Right lung (tissue), 10 donors: ENCODE results near the gene SIGLEC5. TPM values are rescaled to one million over a fixed set of nuclear protein-coding genes. Genes with fewer than 3 reads are reported as not detected.
"Not testable (repeated sequence)": the region's sequence is repeated elsewhere in the genome, so short reads cannot be mapped to it uniquely, and the experiment has no call there.

ENCODE experiments used
- DNase-seq, 2 donors: peaks; one replicate each; pipeline ENCODE4 v3.0.0-alpha.2; 2013
- long read RNA-seq, 8 donors: transcript quantifications; one replicate each; lab custom pipeline, GENCODE V29; 2026
- polyA plus RNA-seq, 5 donors: library from polyadenylated mRNA; unstranded; fragments of 120-200 nt; gene quantifications; one replicate each; pipeline versions ENCODE4 v1.2.1 to v1.2.3, GENCODE V29; 2013; ENCODE audit warnings: inconsistent platforms in 1 of 5, low replicate concordance in 1 of 5; ENCODE audit not compliant: insufficient read length in 5 of 5, insufficient read depth in 1 of 5

Gene SIGLEC5, protein sequence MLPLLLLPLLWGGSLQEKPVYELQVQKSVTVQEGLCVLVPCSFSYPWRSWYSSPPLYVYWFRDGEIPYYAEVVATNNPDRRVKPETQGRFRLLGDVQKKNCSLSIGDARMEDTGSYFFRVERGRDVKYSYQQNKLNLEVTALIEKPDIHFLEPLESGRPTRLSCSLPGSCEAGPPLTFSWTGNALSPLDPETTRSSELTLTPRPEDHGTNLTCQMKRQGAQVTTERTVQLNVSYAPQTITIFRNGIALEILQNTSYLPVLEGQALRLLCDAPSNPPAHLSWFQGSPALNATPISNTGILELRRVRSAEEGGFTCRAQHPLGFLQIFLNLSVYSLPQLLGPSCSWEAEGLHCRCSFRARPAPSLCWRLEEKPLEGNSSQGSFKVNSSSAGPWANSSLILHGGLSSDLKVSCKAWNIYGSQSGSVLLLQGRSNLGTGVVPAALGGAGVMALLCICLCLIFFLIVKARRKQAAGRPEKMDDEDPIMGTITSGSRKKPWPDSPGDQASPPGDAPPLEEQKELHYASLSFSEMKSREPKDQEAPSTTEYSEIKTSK
- polyA plus RNA-seq: 1 to 10 TPM in 1 of 5 donors, under 1 TPM in 3, not detected in 1; 0.31 to 1.2 (median 0.50) TPM
- long read RNA-seq, donor 1: 0 reads
- long read RNA-seq, donor 2: 0 reads
- long read RNA-seq, donor 3: 0 reads
- long read RNA-seq, donor 4: 0 reads
- long read RNA-seq, donor 5: 0 reads
- long read RNA-seq, donor 6: 0 reads
- long read RNA-seq, donor 7: 0 reads
- long read RNA-seq, donor 8: 0 reads

DNA sequence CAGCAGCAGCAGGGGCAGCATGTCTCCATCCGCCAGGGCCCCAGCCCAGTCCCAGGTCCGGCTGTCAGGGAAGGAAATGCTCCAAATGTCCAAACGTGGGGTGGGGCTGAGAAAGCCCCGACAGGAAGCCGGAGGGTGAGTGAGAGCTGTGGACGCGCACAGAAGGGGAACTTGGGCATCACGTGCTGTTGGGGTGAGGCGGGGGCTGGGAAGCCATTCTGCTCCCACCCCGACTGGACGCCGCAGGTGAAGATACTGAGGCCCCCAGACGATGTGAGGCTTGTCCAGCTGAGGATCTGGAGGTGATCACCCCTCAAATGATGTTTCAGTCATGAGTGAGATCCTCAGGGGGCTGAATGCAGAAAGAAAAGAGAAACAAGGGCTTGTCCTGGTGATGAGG, at the start of gene SIGLEC5:
TSS of gene SIGLEC5 (minus strand) at position 87 of the 400 bp plus-strand sequence. CDS start at position 21, 66 bp downstream.
- DNase-seq: not testable (repeated sequence)

DNA sequence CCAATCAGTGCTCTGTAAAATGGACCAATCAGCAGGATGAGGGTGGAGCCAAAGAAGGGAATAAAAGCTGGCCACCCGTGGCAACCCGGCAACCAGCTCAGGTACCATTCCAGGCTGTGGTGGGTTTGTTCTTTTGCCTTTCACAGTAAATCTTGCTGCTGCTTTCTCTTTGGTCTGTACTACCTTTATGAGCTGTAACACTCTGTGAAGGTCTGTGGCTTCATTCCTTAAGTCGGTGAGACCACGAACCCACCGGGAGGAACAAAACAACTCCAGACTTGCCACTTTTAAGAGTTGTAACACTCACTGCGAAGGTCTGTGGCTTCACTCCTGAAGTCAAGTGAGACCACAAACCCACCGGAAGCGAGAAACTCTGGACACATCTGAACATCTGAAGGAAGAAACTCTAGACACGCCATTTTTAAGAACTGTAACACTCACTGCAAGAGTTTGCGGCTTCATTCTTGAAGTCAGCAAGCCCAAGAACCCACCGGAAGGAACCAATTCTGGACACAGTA, 46.4 kb upstream of the SIGLEC5 start:
- DNase-seq: no peak

DNA sequence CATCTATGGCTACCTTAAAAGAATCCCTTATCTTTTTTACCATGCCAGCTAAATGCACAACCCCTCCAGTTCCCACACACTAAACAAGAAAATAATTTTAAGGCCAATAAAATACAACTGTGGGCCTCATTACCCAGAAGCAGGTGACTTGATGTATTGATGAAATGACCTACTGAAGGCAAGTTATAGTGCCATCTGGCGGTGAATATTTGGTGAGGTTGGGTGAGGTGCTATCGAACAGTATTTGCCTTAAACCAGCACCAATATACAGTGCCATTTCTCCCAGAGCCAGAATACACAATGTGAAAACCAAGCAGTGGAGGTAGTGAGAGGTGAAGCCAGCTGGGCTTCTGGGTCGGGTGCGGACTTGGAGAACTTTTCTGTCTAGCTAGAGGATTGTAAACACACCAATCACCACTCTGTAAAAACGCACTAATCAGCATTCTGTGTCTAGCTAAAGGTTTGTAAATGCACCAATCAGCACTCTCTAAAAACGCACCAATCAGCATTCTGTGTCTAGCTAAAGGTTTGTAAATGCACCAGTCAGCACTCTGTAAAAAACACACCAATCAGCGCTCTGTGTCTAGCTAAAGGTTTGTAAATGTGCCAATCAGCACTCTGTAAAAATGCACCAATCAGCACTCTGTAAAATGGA, 45.8 kb upstream of the SIGLEC5 start:
- DNase-seq: not testable (repeated sequence)

DNA sequence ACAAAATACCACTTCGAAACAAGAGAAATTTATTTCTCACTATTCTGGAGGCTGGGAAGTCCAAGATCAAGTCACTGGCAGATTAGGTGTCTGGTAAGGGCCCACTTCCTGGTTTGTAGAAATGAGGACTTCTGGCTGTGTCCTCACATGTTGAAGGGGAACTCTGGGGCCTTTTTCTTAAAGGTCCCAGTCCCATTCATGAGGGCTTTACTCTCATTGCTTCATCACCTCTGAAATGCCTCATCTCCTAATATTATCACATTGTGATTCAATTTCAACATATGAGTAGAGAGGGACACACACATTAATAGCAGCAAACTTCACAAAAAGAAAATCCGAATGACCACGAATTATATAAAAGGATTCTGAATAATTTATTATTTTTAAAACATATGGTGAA, 38.0 kb upstream of the SIGLEC5 start:
- no peak for DNase-seq

DNA sequence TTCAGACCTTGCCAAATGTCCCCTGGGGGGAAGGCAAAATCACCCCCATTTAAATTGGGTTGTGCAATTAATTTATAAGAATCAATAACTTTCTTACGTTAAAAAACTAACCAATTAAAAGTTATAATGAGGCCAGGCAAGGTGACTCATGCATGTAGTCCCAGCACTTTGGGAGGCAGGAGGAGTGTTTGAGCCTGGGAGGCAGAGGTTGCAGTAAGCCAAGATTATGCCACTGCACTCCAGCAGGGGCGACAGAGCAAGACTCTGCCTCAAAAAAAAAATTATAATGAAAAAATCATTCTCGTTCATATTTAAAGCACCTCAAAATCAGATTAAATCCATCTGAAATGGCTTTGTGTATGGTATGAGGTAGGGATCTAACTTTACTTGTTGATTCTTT, 34.8 kb upstream of the SIGLEC5 start:
- DNase-seq: no peak

DNA sequence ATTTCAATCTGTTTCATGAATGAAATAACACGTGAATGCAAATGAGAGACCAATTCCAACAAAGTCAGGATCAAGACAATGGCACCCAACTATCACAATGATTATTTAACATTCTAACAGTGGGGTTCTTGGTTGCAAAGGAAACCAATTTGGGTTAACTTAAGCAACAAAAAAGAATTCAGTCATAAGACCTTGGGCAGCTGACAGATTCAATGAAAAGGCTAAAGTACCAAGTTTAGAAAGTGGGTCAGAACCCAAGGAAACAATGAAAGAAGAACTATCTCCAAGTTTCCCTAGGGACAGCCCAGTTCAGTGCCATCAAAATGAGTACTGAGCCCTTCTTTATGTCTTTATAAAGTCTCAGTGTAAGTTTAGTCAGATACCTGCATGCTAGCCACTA, 33.9 kb upstream of the SIGLEC5 start:
- DNase-seq: no peak

DNA sequence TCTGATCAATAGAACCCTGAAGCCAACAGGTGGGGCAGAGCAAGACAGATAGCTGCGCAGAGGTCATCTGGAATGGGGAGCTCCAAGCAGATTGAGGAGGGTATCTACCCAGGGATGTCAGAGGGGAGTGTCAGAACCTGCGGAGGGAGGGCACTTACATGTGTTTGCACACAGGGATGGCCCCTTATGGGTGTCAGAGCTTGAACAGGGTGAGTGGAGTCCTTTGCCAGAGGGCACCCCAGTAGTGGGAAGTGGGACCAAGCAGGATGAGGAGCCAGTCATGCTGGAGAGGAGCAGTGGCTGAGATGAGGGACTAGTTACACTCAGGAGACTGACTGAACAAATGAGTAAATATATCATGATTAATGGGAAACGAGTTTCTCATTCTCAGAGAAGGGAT, 33.4 kb upstream of the SIGLEC5 start:
- no peak for DNase-seq

DNA sequence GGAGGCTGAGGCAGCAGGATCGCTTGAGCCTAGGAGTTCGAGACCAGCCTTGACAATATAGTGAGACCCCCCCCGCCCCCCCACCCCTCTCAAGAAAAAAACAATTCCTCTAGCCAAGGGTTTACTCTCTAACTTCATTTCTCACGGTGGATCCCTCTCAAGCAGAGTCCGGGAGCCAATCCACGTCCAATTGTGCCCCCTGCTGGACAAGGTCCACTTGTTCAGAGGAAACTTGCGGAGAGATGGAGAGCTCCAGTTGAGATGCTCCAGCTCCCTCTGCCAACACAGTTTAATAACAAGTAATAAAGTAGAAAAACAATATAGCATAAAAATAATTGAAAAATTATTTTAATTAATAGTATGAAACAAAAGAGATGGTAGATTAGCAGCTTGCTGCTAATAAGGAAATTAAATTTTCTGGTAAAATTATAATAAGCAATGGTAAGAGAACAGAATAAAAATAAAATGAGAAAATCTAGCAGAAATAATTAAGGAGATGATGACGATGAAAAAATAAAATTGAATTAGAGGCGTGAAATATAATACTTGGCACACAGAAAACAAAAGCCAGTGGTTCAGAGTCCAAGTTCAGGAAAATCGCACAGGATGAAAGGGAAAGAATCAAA, 30.9 kb upstream of the SIGLEC5 start:
- peak; percentile 44 to 64 for DNase-seq

DNA sequence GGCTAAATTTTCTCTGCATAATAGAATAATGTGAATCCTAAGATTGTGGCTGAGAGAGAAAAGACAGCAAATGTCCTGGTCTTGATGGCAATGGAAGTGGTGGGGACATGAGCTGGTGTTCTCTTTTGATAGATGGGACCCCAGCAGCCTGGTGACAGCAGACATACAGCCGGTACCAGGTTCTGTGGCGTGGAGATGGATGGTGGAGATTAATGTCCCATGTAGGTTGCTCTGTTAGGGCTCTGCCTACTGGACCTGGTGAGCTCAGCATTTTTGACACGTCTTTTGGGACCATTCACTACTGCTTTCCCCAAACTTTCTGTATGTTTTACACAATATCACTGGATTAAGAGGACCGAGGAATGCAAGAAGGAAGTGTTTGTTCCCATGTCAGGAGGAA, 24.6 kb upstream of the SIGLEC5 start:
- DNase-seq: no peak

DNA sequence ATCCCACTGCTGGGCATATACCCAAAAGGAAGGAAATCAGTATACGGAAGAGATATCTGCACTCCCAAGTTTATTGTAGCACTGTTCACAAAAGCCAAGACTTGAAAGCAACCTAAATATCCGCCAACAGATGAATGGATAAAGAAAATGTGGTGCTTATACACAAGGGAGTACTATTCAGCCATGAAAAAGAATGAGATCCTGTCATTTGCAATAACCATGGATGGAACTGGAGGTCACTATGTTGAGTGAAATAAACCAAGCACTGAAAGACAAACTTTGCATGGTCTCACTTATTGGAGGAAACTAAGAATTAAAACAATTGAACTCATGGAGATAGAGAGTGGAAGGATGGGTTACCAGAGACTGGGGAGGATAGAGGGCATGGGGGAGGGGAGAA, 23.0 kb upstream of the SIGLEC5 start:
- no peak for DNase-seq

DNA sequence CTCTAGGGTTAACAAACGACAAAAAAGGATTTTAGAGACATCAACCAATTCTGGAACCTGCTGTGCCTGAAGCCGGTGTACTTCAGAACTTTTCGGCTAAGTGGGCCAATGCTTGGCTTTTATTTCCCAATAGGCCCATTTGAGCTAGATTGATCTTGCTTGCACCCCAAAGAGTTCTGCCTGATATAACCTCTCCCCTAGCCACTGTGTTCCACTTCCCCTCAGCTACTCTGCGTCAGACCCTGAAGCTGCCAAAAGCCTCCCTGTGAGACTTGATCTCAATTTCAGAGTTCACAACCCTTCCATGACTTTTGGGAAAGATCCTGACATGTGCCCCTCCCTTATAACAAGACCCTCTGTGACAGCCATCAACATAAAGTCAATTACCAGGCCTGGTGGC, 22.1 kb upstream of the SIGLEC5 start:
- no peak for DNase-seq

DNA sequence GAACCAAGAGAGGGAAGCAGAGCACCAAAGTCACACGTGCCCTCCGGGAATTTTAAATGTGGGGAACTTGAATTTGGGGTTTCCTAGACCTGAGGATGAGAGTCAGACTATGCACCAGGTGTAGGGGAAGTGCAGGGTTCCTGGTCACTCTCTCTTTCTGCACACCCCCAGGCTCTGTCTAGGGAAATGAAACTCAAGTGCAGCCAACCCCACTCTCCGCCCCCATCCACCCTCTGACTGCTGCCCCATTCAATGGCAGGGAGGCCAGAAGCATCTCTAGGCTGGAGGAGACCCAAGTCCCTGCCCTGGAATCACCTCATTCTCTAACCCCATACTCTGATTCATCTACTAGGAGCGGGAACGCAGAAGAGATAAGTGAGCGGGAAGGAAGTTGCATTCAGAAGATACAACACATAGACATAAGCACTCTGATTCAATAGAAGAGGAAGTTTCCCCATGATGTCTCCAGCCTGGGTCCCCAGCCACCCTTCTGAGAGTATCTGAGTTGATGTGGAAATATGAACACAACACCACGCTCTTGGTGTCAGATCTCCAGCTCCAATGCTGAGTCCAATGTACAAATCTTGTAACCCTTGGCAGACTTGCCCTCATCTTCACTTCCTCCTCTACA, 21.1 kb upstream of the SIGLEC5 start:
- DNase-seq: no peak

DNA sequence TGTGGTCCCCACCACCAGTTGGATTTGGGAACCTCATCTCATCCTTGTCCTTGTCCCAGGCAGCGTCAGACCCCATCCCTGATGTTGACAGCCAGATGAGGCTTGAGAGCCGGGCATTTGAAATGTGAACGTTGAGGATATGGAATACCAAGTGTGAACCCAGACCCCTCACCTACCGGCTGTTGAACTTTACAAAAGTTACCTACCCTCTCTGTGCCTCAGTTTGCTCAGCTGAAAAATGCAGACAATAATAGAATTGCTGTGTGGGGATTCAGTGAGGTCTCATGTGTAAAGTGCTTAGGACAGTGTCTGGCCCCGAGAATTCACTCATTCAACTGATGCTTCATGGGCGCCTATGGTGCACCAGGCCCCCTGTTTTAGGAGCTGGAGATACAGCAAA, 17.1 kb upstream of the SIGLEC5 start:
- no peak for DNase-seq

DNA sequence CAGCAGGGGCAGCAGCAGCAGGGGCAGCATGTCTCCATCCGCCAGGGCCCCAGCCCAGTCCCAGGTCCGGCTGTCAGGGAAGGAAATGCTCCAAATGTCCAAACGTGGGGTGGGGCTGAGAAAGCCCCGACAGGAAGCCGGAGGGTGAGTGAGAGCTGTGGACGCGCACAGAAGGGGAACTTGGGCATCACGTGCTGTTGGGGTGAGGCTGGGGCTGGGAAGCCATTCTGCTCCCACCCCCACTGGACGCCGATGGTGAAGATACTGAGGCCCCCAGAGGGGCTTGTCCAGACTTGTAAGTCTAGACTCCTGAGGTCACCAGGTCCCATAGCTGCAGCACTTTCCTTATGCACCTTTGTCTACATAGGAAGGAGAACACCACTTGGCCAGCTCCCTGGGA, 16.5 kb upstream of the SIGLEC5 start, which contains the start of gene SIGLEC14:
TSS of gene SIGLEC14 (minus strand) at position 96 of the 400 bp plus-strand sequence. CDS start at position 30, 66 bp downstream.
- not testable (repeated sequence) for DNase-seq

DNA sequence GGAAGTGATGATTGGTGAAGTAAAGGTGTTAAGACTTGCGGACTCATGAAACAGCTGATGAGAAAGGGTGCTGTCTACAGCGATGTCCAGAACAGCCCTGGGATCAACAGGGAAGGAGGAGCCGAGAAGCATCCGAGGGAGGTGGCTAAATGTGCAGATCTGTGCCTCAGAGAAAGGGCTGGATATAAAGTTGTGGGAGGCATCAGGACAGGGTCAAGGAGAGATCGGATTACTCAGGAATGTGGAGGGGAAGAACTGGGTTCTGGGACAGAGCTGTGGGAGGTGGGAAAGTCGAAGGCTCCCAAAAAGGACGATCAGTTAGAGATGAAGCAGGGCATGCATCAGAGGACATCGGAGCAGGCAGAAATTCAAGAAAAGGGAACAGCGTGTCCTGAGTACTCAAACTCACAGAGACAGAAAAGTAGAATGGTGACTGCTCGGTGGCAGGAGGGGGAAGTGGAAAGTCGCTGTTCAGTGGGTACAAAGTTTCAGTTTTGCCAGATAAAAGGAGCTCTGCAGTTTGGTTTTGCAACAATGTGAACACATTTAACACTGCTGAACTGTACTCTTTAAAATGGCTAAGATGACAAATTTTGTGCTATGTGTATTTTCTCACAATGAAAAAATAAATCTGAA, 14.6 kb upstream of the SIGLEC5 start:
- no peak for DNase-seq

DNA sequence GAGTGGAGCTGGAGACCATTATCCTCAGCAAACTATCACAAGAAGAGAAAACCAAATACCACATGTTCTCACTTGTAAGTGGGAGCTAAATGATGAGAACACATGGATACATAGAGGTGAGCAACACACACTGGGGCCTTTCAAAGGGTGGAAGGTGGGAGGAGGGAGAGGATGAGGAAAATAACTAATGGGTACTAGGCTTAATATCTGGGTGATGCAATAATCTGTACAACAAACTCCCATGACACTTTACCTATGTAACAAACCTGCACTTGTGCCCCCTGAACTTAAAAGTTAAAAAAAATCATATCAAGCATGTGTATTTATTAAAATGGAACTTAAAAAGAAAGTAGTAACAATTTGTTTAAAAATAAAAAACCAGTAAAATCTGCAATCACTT, 11.4 kb upstream of the SIGLEC5 start:
- no peak for DNase-seq

DNA sequence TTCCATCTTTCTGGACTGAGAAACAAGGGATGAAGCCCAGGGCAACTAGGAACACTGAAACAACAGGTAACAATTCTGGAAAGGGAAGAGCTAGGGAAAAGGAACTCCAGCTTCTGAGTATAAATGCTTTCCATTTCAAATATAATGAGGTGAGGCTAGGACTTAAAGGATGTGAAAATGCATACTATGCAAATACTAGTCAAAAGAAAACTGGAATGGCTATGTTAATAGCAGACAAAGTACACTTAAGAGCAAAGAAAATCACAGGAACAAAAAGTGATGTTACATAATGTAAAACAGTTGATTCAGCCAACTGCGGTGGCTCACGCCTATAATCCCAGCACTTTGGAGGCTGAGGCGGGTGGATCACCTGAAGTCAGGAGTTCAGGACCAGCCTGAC, 10.2 kb upstream of the SIGLEC5 start:
- no peak for DNase-seq

DNA sequence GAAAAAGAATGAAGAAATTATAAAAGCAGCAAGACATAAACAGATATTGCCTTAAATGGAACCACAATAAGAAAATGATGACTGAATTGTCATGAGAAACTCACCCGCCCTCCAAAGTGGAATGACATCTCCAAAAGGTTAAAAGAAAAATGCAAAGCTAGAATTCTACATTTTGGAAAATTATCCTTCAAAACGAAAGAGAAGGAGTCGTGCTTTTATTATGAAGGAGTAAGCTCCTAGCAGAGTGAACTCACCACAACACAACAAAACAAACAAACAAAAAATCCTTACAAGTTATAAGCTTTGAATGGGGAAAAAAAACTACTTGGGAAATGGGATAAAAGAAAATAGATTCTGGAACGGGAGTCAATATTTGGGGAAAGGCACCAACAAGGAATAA, 9.7 kb upstream of the SIGLEC5 start:
- no peak for DNase-seq

DNA sequence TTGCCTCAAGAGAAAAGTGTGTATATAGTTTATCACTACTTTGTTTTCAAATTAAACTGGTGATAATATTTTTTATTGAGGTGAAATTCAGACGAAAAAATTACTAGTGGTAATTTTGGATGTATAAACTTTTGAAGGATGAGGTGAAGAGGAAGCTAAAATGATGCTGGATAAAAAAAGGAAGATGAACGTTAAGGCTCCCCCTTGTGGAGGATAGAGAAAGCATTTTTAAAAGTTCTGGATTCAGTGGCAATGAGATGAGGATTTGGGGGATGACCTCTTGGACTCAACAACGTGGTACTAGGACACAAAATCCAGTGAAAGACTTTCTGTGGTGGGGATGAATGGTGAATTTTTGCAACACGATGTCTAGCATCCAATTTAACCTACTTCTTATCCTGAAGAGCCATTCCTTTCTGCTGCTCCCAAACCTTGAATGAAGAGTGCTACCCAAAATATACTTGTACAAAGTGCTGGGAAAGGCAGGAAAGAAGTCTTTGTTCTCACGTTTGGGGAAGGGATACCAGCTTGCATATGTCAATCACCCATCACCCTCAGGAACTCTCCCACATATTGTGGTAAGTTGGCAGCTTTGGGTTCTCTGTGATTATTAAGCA, 7.3 kb upstream of the SIGLEC5 start:
- no peak for DNase-seq

DNA sequence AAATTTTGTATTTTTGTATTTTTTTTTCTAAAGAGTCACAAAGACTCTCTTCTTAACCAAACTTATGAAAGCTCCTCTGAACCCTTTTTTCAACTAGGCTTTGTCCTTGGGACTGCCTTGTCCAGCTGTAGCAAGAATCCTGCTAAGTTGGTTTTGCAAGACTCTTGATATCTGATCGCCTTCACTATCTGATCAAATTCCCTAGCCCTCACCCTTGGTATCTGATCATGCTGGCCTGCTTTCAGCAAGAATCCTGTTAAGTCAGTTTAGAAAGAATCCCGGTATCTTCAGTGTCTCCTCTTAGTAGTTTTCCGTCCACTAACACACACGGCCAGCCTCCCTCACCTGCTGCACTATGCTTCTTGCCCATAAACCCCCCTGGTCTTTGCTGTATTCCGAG, 1.9 kb upstream of the SIGLEC5 start:
- DNase-seq: no peak
